ENCODE results near the gene SRPRA.

DNA sequence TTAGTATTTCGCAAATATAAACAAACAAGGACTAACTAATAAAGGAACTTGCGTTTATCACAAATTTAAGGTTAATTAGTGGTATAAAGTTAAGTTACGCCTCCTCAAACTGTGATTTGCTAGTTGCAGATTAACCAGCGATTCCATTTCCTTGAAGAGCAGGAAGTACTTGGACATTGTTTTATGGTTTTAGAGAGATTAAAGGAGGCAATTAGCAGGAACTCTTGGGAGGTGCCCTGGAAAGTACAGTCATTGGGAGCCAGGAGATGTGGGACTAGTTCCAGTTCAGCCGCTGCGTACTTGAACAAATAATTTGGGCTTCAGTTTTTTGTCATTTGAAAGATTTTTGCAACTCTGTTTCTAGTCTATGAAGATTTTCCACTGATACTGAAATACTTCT lies 53.9 kb downstream of the SRPRA start:
- TF ChIP-seq, protein P1, sequence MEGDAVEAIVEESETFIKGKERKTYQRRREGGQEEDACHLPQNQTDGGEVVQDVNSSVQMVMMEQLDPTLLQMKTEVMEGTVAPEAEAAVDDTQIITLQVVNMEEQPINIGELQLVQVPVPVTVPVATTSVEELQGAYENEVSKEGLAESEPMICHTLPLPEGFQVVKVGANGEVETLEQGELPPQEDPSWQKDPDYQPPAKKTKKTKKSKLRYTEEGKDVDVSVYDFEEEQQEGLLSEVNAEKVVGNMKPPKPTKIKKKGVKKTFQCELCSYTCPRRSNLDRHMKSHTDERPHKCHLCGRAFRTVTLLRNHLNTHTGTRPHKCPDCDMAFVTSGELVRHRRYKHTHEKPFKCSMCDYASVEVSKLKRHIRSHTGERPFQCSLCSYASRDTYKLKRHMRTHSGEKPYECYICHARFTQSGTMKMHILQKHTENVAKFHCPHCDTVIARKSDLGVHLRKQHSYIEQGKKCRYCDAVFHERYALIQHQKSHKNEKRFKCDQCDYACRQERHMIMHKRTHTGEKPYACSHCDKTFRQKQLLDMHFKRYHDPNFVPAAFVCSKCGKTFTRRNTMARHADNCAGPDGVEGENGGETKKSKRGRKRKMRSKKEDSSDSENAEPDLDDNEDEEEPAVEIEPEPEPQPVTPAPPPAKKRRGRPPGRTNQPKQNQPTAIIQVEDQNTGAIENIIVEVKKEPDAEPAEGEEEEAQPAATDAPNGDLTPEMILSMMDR (IDR thresholded peaks at IDR 0.05; ENCODE audit: borderline replicate concordance, extremely low read depth, low read length, poor library complexity, severe bottlenecking): no peak
- no peak for TF ChIP-seq EZH2 (IDR thresholded peaks at IDR 0.05; ENCODE audit: borderline replicate concordance, low read depth, low read length, severe bottlenecking)

Measured in DND-41 (cell line).